Measurements from ENCODE around the gene EVI5. TPM values are rescaled to one million over a fixed set of nuclear protein-coding genes. Genes with fewer than 3 reads are reported as not detected.

The EVI5 gene
- total and polyA plus RNA-seq, 10 of the 15 experiments (the other 5 are each of a cell fraction or from before 2014, with no cell fraction given), result 0.27 to 6.8 (median 1.7) TPM

- no peak for TF ChIP-seq SREBF1 (IDR thresholded peaks at IDR 0.05; ENCODE audit: low read length)
Observed at GRCh38 chr1:92480200-92480812, 304.6 kb downstream of the EVI5 start (continued).

GRCh38 chr1:92479587-92479986 lies 305.3 kb downstream of the EVI5 start:
- intact Hi-C loops (cut with micrococcal nuclease; ENCODE audit: unreplicated experiment), result no loop called here
- TF ChIP-seq KAT2A (conservative IDR thresholded peaks at IDR 0.05; ENCODE audit: control insufficient read depth, low read depth, low read length) (no peak), TCF7 (IDR thresholded peaks at IDR 0.05; ENCODE audit: borderline replicate concordance) (no peak), IKZF2 (IDR thresholded peaks at IDR 0.05) (no peak), FOS (IDR thresholded peaks at IDR 0.05; ENCODE audit: borderline replicate concordance, extremely low read depth, insufficient read length) (no peak), NR2C2 (IDR thresholded peaks at IDR 0.05; ENCODE audit: borderline replicate concordance, control insufficient read depth, insufficient read length, low read depth) (no peak), ZNF384 (IDR thresholded peaks at IDR 0.05; ENCODE audit: borderline replicate concordance, low read depth, low read length) (no peak), RB1 (IDR thresholded peaks at IDR 0.05; ENCODE audit: borderline replicate concordance) (no peak), FOXM1 (IDR thresholded peaks at IDR 0.05; ENCODE audit: low read depth, low read length) (no peak), PML (IDR thresholded peaks at IDR 0.05; ENCODE audit: low read length) (no peak), LARP7 (IDR thresholded peaks at IDR 0.05) (no peak), NFYA (IDR thresholded peaks at IDR 0.05; ENCODE audit: borderline replicate concordance, low read depth, low read length) (no peak), GATAD2B (conservative IDR thresholded peaks at IDR 0.05; ENCODE audit: low read depth) (no peak), CUX1 (IDR thresholded peaks at IDR 0.05; ENCODE audit: insufficient replicate concordance, low read depth, low read length) (no peak), NFYB (IDR thresholded peaks at IDR 0.05; ENCODE audit: insufficient read depth, low read depth, low read length) (no peak), YBX1 (IDR thresholded peaks at IDR 0.05) (no peak), IRF4 (IDR thresholded peaks at IDR 0.05; ENCODE audit: low read depth, low read length) (no peak)
- H3K27me3 ChIP-seq (replicated peaks in 1 of 2; ENCODE audit: control insufficient read depth in 2 of 2, insufficient read depth in 2 of 2, low read length in 1 of 2), result no peaks in the 10 kb centered on the region
- H3K79me2 ChIP-seq (ENCODE audit: control insufficient read depth, insufficient read depth, low read length), result no peaks in the 10 kb centered on the region
- no peak overlapping the region for H3K27ac ChIP-seq (ENCODE audit: control insufficient read depth, insufficient read depth)
- ChIA-PET RAD21 (ENCODE audit: unreplicated experiment) (interaction anchor here (0.6 to 1.0 kb wide), 2 partner anchors 64 to 169 kb away, joined by 3 read pairs; no protein-coding TSS in a partner anchor), CTCF (interaction anchor here (0.6 to 1.5 kb wide), 5 partner anchors 9 to 601 kb away, joined by 3 to 5 read pairs (median 3); no protein-coding TSS in a partner anchor), SMC1A (ENCODE audit: uncharacterized antibody, unreplicated experiment) (interaction anchor here (0.8 to 2.5 kb wide), 3 partner anchors 54 to 180 kb away, joined by 4 to 7 read pairs (median 4); partner anchors contain the start of genes GLMN and RPAP2), POLR2A (no interaction called here)
- H4K20me1 ChIP-seq (ENCODE audit: control insufficient read depth, insufficient read depth), result no peaks in the 10 kb centered on the region
- no peak overlapping the region for H3K4me3 ChIP-seq
- peaks cover 32% of the 10 kb centered on the region for H3K4me1 ChIP-seq (ENCODE audit: control insufficient read depth, insufficient read depth, low read length)
- FAIRE-seq (no peak), DNase-seq (ENCODE audit: low read depth, low spot score) (no peak), ATAC-seq (no peak)
- H3K9me3 ChIP-seq (replicated peaks; ENCODE audit: control insufficient read depth, insufficient read depth, low read length), result no peaks in the 10 kb centered on the region
- no peak overlapping the region for H3K4me2 ChIP-seq (ENCODE audit: control insufficient read depth, insufficient read depth)
- WGBS (ENCODE audit: insufficient coverage, insufficient replicate concordance, low lambda C conversion rate, missing lambda C conversion rate), result 94% methylated on average over 9 of the region's 9 CpGs
- in situ Hi-C loops (cut with MboI), result no loop called here
- peaks cover 0 to 15% of the 10 kb centered on the region in 2 experiments; a peak in 2 of 4 replicates for H3K36me3 ChIP-seq (ENCODE audit: control insufficient read depth in 2 of 2, insufficient read depth in 2 of 2, low read length in 1 of 2)
- H2AFZ ChIP-seq (ENCODE audit: control insufficient read depth, low read depth, low read length), result no peak overlapping the region
- no peak overlapping the region for H3K9ac ChIP-seq (ENCODE audit: control insufficient read depth, insufficient read depth, low read length)
- no TSS peak for BruUV-seq (replicated peaks)
